Activated CD8-positive, alpha-beta memory T cell treated with anti-CD3 and anti-CD28 coated beads, Interleukin-2, amount 50 U/mL, for 24 hours (primary cell): ENCODE results near the gene DACH1.
"Not testable (repeated sequence)": the region's sequence is repeated elsewhere in the genome, so short reads cannot be mapped to it uniquely, and the experiment has no call there.

Source experiments
- DNase-seq: peaks from one replicate; pipeline ENCODE4 v3.0.0-alpha.2; 2020; ENCODE audit errors: extremely low read depth

Gene DACH1

GRCh38 chr13:71866335-71867130, 471 bp downstream of the DACH1 start:
- DNase-seq, result no peak

GRCh38 chr13:71865874-71866334, 1.1 kb downstream of the DACH1 start:
- DNase-seq, result no peak

DNA sequence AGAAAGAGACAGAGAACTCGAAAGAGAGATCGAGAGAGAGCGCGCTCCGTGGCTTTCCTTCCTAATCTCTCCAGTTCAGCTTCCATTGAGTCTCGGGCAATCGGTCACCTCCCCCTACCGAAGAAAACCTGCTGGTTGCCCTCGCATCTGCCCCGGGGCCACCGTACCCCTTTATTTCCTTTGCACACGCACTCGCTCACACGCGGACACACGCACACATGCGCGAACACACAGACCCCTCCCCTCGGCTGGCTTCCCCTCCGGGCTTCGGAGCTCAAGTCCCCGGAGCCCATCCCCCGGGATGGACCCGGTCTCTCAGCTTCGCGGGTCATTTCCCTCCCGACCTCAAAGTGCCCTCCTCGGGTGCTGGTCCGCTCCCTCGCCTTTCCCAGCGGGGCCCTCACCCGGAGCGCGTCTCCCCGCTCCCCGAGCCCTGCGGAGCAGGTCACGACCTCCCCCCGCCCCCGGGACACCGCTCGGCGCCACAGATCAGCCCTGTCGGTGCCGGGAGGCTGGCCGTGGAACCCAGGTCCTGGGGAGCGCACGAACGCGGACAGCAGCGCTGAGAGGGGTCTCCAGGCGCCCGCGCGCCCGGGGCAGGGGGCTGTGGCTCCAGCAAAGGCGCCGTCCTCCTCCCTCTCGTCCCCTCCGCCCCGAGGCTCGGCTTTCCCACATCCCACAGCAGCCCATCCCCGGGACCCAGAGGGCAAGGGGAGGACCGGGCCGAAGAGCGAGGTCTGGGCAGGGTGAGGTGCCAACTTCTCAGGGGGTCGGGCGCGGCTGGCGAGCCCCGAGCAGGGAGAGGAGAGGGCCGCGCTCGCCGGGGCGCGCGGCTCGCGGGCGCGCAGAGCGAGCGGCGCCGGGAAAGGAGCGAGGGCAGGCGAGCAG, 1.8 kb downstream of the DACH1 start:
- no peak for DNase-seq

- no peak for DNase-seq
These were observed 2.7 kb downstream of the DACH1 start for GRCh38 chr13:71864094-71864985.

GRCh38 chr13:71863254-71863865, 3.6 kb downstream of the DACH1 start:
- DNase-seq, result no peak

DNA sequence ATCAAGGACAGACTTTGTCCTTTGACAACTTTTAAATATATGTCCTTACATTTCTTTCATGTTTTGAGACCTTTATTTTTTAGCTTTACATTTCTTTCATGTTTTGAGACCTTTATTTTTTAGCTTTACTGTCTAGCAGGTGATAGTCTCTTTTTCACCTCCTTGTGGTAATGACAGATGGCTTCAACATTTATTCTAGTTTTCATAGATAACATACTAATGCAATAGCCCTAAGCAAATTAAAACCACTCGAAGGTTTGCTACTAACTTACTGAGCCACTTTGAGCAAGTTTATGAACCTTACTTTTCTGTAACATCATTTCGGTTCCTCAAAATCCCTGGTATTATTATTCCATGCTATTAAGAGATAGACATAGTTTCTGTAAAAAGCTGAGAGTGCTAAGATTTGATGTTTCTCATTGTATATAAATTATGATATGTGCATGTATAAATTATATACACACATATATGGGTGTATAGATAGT, 4.5 kb downstream of the DACH1 start:
- no peak for DNase-seq

GRCh38 chr13:71861769-71862458, 5.1 kb downstream of the DACH1 start:
- DNase-seq, result no peak

DNA sequence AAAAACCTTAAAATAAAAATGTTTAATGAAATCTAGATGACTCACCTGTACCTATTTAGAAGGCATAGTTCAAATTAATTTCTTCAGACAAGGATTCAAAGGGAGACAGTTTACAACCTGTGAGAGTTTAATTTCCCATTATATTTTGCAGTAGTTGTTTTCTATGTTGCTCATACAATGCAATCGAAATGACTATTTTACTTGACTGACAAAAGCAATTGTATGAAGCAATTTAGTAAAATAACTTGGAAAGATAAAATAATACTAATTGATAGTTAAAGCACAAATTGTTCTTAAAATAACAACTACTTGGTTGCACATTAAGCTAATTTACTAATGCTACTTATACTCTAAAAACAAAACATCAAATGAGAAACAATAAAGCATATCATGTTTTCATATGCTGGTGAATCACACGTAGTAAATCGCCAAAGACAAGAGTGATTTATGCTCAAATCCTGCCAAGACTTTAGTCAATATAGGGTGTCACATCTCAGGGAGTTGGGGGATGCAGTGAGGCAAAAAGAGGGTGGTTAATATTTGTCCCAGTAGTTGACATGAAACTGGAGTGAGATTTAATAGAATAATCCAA, 6.4 kb downstream of the DACH1 start:
- DNase-seq, result no peak

GRCh38 chr13:71858647-71859046, 8.4 kb downstream of the DACH1 start:
- DNase-seq, result no peak

DNA sequence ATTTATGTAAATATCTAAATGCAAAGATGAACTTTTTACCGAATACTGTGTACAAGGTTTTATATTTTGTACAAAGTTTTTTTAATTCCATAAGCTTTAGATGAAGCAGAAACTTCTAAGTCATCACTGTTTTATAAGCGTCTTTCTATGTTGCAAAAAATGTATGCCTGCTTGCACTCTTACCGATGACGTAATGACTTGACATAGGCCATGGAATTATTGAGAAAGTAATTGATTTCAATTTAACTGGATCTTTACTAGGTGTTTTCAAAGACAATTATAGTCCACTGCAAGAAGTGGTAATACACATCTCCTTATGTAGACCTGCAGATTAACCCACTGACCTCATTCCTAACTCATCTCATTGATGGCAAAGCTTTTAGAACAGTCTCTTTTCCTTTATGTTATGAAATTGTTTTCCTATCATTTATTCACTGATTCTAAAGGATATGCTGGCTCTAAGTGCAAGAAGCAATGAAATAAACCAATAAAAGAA, 10.4 kb downstream of the DACH1 start:
- no peak for DNase-seq

- DNase-seq, result no peak
These were observed 12.6 kb downstream of the DACH1 start for GRCh38 chr13:71854401-71854800.

- DNase-seq, result no peak
These were observed 13.3 kb downstream of the DACH1 start for GRCh38 chr13:71853725-71854124.

DNA sequence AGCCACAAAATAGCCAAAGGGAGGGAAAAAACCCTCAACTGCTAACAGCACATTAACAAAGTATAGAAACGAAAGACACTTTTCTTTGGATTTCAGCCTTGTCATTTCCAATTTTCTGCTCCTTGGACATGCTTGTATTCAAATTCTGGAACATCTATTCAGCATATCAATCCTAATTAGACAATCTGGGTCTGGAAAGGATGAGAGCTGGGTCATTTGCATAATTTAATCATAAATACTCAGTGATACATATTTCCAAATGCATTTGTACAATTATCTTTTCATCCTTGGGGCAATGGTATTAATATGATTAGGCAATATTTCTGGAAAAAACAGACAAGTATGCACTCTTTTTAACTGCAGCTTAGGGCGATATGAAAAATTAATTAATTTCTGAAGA, 14.3 kb downstream of the DACH1 start:
- no peak for DNase-seq

GRCh38 chr13:71851498-71852409, 15.2 kb downstream of the DACH1 start:
- DNase-seq, result no peak

GRCh38 chr13:71842003-71842402, 25.0 kb downstream of the DACH1 start:
- no peak for DNase-seq

DNA sequence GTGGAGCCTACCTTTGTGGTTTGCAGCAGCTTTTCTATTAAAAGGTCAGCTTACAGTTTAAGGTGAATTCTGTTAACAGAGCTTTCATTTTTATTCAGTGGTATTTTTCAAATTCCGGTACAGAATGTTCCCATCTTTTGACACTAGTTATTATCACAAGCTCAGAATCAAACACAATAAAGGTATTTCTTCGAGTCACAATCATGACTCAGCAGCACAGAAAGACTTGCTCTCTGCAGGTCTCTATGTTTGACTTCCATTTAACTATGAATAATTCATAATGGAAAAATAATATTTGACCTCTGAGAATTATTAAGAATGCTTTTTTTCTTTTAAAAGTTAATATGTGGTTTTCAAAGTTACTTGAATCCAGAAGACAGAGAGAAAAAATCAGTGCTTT, 28.2 kb downstream of the DACH1 start:
- DNase-seq, result no peak

- not testable (repeated sequence) for DNase-seq
These were observed 29.4 kb downstream of the DACH1 start for GRCh38 chr13:71837582-71837981.

GRCh38 chr13:71831716-71832115, 35.3 kb downstream of the DACH1 start:
- no peak for DNase-seq

- DNase-seq, result no peak
These were observed 36.3 kb downstream of the DACH1 start for GRCh38 chr13:71830736-71831135.
